Uterus (tissue), 2 donors: ENCODE results near the gene WDR35.

Experiments used
- CTCF ChIP-seq, 4 experiments: fragments of 200-600 bp in 2 of 4; fragments of 450-650 bp in 2 of 4; sonication (generic) in 2 of 4; IDR thresholded peaks; one replicate each; pipeline ENCODE4 v1.5.1; 2016 to 2019; ENCODE audit warnings: antibody characterized with exemption in 4 of 4, mild to moderate bottlenecking in 2 of 4, moderate library complexity in 1 of 4
- POLR2A ChIP-seq, 2 donors: fragments of 450-650 bp; IDR thresholded peaks; one replicate each; pipeline ENCODE4 v1.6.1; 2016; ENCODE audit warnings: antibody characterized with exemption in 2 of 2, mild to moderate bottlenecking in 1 of 2, moderate library complexity in 1 of 2

GRCh38 chr2:19947184-19947940 is 42.5 kb downstream of the WDR35 start:
- TF ChIP-seq POLR2A (IDR thresholded peaks at IDR 0.05) (no peak), CTCF (IDR thresholded peaks at IDR 0.05) (no peak)
